Measurements from ENCODE around the gene UBE2D2.

Gene UBE2D2

GRCh38 chr5:139636975-139637408 lies 75.9 kb downstream of the UBE2D2 start:
- no peak for DNase-seq

GRCh38 chr5:139637438-139638089 lies 76.4 kb downstream of the UBE2D2 start:
- peak; percentile 26 for DNase-seq

GRCh38 chr5:139638090-139638735 lies 77.1 kb downstream of the UBE2D2 start:
- no peak for DNase-seq

- DNase-seq = no peak
Measured at GRCh38 chr5:139638736-139639618, 77.8 kb downstream of the UBE2D2 start.

GRCh38 chr5:139639619-139640380 lies 78.7 kb downstream of the UBE2D2 start:
- no peak for DNase-seq

- no peak for DNase-seq
Measured at GRCh38 chr5:139640421-139641115, 79.4 kb downstream of the UBE2D2 start.

GRCh38 chr5:139641116-139642080 lies 80.3 kb downstream of the UBE2D2 start:
- no peak for DNase-seq

GRCh38 chr5:139642213-139642612 lies 81.1 kb downstream of the UBE2D2 start:
- DNase-seq = no peak

GRCh38 chr5:139642891-139643871 lies 82.0 kb downstream of the UBE2D2 start:
- DNase-seq = no peak

GRCh38 chr5:139644001-139644456 lies 82.9 kb downstream of the UBE2D2 start:
- no peak for DNase-seq

GRCh38 chr5:139644646-139645429 lies 83.7 kb downstream of the UBE2D2 start:
- DNase-seq = no peak

GRCh38 chr5:139645430-139645871 lies 84.3 kb downstream of the UBE2D2 start:
- no peak for DNase-seq

GRCh38 chr5:139646111-139646510 lies 85.0 kb downstream of the UBE2D2 start:
- DNase-seq = no peak

- no peak for DNase-seq
Measured at GRCh38 chr5:139646912-139647505, 85.9 kb downstream of the UBE2D2 start.

- no peak for DNase-seq
Measured at GRCh38 chr5:139647506-139648204, 86.5 kb downstream of the UBE2D2 start.

- DNase-seq = no peak
Measured at GRCh38 chr5:139648205-139649081, 87.3 kb downstream of the UBE2D2 start, which contains the start of gene CXXC5. Gene CXXC5 (plus strand): TSS chr5:139648349. CDS start chr5:139680524, 32,175 bp downstream.

Measured in T-helper 9 cell (primary cell).